HG03066 (cell line): ENCODE data around the gene CDH4.

ENCODE experiments used
- ATAC-seq: cut with Tn5 transposase; IDR thresholded peaks from one replicate; pipeline ENCODE4 v1.9.1; 2021; ENCODE audit warnings: low read depth; ENCODE audit not compliant: unreplicated experiment

The CDH4 gene

GRCh38 chr20:61872371-61872900 is 620.4 kb downstream of the CDH4 start:
- no peak for ATAC-seq

DNA sequence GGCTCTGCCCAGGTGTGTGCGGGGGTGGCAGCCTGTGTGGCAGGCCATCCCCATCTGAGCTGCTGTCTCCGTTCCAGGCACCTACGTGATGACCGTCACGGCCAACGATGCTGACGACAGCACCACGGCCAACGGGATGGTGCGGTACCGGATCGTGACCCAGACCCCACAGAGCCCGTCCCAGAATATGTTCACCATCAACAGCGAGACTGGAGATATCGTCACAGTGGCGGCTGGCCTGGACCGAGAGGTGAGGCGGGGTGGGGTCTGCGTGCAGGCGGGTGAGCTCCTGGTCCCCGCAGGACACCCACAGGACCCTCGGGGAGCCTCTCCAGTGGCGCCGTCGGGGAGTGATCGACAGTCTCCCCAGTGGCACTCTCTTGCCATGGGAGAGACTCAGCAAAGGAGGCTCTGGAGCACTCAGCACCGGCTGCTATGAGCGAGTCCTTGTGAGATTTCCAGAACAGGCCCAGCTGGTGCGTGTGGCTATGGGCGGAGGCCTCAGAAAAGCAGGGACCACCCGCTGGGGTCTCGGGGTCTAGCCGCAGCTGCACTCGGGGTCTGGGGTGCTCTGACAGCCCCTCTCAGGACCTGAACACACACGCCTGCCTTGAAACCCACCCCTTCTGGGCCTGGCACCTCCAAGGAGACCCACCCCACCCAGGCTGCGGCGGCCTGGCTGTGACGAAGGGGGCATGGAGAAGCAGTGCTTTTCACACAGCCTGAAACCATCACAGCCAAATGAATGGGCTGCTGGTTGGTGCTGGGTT is 621.8 kb downstream of the CDH4 start:
- no peak for ATAC-seq

- no peak for ATAC-seq
Observed at GRCh38 chr20:61874421-61875068, 622.5 kb downstream of the CDH4 start.

DNA sequence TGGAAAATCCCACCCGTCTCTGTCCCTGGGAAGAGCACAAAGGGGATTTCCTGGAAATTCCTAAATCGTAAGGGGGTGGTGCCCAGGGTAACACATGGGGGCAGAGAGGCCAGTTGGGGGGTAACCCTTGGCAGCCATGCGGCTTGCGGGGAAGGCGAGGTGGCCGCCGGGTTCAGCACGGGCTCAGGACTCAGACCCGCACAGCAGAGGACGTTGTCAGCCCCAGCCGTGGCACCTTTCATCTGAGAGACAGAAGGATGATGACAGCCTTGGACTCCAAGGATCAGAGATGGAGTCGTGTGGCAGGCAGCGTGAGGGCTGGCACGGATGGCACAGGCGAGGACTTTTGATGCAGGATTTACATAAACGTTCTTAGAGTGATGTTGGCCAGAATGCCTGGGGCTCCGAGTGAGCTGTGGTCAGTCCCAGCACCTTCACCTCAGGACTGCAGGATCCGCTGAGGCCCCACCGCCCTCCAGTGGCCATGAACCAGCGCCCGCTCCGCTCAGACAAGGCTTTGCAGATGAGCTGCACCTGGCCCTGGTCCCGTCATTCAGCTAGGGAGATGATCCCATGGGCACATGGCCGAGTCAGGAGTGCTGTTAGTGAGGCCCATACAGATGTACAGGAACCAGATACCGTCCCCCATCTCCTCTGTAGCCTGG is 623.3 kb downstream of the CDH4 start:
- no peak for ATAC-seq

DNA sequence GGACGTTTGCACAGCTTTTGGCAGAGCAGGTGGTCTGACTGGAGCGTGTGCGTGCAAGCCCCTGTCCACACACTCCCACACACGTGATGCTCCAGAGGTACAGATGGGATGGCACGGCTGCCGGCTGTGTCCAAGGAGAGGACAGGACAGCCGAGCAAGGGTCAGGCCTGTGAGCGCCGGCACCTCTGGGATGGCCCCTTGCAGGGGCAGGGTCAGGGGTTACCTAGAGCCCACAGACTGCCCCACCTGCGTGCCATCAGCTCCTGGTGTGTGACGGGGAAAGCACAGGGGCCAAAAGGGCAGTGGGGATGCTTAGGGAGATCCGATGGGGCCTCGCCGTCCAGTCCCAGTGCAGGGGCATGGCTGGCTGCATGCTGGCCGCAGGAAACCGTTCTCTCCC is 623.9 kb downstream of the CDH4 start:
- no peak for ATAC-seq

DNA sequence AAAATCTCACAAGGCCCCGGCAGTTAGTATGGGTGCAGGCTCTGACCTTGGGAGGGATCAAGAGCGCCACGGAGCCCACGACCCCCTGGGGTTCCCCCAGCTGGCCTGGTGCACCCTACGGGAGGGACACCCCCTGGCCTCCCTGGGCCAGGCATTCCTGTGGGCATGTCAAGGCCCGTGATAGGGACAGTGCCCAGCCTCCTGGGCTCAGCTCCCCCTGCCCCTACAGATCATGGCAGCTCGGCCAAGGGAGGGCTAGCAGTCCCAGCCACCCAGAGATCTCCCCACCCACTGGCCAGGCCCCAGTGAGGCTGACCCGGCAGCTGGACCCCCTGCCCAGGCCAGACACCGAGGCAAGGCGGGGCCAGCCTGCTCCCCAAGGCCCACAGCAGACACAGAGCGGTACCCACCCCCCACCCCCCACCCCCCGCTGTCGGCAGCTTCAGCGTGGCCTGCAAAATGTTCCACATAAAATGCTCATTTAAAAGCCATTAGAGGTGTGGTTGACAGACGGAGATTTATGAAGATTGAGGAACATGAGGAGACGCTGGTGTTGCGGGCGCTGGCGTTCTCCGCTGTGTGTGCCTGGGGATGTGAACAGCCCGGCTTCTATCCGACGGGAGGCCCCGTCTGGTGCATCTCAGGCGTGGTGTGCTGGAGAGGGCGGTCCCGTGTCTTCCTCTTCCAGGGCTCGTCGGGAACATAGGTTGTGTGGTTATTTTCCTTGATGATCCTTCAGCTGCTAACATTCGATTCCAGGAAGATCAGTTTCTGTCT is 625.1 kb downstream of the CDH4 start:
- ATAC-seq = no peak

GRCh38 chr20:61877776-61878477 is 625.9 kb downstream of the CDH4 start:
- ATAC-seq = no peak

- ATAC-seq = no peak
Observed at GRCh38 chr20:61878478-61879302, 626.6 kb downstream of the CDH4 start.

GRCh38 chr20:61879303-61879620 is 627.2 kb downstream of the CDH4 start:
- ATAC-seq = no peak

- ATAC-seq = no peak
Observed at GRCh38 chr20:61879694-61880093, 627.6 kb downstream of the CDH4 start.

DNA sequence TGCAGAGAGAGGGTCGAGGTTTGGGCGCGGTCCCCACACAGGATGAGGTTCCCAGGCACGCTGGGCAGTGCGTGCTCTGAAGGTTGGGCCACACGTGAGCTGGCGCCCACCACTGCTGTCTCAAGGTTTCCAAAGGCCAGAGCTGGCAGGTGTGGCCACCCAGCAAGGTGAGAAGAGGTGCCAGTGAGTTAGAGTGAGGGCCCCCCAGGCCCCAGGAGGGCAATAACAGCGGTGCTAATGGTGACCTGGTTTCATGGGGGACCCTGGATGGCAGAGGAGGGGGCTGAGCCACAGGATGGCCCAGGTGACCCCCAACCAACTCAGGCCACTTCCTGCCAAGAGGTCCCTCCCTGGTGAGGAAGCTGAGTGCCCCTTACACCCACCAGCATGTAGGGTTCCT is 628.6 kb downstream of the CDH4 start:
- ATAC-seq = no peak

GRCh38 chr20:61881416-61881815 is 629.4 kb downstream of the CDH4 start:
- no peak for ATAC-seq

DNA sequence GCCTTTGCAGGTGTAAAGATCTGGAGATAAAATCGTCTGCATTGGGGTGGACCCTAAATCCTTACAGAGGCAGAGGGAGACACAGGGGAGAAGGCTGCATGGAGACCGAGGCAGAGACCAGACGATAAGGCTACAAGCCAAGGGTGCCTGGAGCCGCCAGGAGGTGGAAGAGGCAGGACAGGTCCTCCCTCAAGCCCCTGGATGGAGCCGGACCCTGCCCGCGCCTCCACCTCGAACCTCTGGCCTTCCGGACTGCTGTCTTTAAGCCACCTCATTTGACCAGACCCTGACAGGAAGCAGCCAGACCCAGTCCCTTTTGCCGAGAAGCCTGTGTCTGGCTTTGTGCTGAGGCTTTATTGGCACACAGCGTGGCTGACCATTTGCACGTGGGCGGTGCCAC is 629.8 kb downstream of the CDH4 start:
- no peak for ATAC-seq

- no peak for ATAC-seq
Observed at GRCh38 chr20:61882716-61883615, 630.9 kb downstream of the CDH4 start.

DNA sequence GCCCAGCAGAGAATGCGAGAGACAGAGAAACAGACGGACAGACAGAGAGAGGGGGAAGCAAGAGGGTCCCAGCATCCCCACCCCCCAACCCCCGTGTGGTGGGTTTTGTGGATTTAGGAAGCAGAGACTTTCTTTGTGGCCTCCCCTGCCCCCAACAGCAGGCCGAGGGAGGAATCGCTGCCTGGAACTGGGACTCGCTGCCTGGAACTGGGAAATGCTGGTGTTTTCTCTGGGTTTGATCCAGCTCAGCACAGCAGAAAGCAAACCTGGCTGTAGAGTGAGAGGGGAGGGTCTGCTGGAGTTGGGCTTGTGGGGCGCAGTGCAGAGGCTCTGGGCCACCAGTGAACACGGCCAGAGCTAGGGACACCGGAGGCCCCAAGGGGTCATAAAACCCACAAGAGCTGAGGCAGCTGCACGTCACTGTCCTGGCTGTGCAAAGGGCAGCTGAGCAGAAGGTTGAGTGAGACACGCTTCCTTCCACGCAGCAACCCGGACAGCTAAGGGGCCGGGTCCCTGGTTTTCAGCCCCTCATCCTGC is 631.9 kb downstream of the CDH4 start:
- ATAC-seq = no peak

GRCh38 chr20:61884571-61885389 is 632.7 kb downstream of the CDH4 start:
- no peak for ATAC-seq
